ENCODE data around the gene SMIM27. TPM values are rescaled to one million over a fixed set of nuclear protein-coding genes. Genes with fewer than 3 reads are reported as not detected.

Gene SMIM27
- total RNA-seq, 1 experiment from 2014 or later, result 15.7 TPM

DNA sequence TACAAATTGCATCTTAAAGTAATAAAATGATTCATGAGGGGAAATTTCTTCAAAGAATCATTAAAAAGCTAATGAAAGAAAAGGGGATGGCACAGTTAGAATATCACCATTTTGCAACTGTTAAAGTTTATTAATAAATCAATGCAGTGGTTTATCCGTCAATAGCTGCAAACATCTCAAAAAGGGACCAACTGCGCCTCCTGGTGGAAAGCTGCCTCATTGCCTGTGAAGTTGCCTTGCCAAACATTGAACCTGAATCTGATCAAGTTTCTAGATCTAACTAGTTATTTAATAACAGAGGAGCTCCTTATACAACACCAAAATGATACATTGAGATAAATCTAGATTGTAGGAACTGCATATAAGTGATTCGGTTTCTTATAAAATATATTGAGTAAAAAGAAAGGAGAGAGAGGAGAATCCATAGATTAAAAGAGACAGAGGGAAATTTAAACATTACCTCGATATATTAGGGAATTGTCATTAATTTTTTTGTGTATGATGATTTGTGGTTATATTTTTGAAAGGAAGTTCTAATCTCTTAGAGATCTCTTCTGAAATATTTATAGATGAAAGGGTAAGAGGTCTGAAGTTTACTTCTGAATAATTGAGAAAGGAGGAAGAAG, 27.7 kb downstream of the SMIM27 start:
- DNase-seq, result peak; percentile 59

More for the DNA sequence above, 27.7 kb downstream of the SMIM27 start:
- no peak overlapping the region for H3K14ac ChIP-seq (ENCODE audit: insufficient read depth, low read length)
- no peak overlapping the region for H4K5ac ChIP-seq (ENCODE audit: insufficient read length, low read depth, low read length)
- H3K27me3 Mint-ChIP-seq (ENCODE audit: low read depth), result peaks cover 1% of the 10 kb centered on the region; the same call in 1 of the 2 replicates
- no peaks in the 10 kb centered on the region for H3K27me3 ChIP-seq (ENCODE audit: insufficient read depth, low read length)
- H3K4me2 ChIP-seq (ENCODE audit: insufficient read depth, insufficient read length, low read length), result no peak overlapping the region
- no peak overlapping the region for H2BK20ac ChIP-seq (ENCODE audit: low read depth, low read length, poor library complexity, severe bottlenecking)
- no peaks in the 10 kb centered on the region for H4K20me1 ChIP-seq (ENCODE audit: control insufficient read depth, insufficient read depth, insufficient read length)
- no peak overlapping the region for H2BK5ac ChIP-seq (ENCODE audit: insufficient read length, low read length)
- no peak overlapping the region for H3K27ac ChIP-seq (ENCODE audit: insufficient read length, low read depth, low read length)
- H2BK15ac ChIP-seq (ENCODE audit: low read depth, low read length), result no peak overlapping the region
- no peaks in the 10 kb centered on the region for H3K9me3 Mint-ChIP-seq
- no peaks in the 10 kb centered on the region for H3K9me3 ChIP-seq (ENCODE audit: control insufficient read depth, low read depth, low read length)
- H4K91ac ChIP-seq (ENCODE audit: insufficient read length, low read depth, low read length), result no peak overlapping the region
- H3K27ac Mint-ChIP-seq, result no peak overlapping the region; a peak in 1 of 7 replicates
- H3K23ac ChIP-seq (ENCODE audit: insufficient read length, low read depth, low read length), result no peak overlapping the region
- no peaks in the 10 kb centered on the region for H3K23me2 ChIP-seq (ENCODE audit: insufficient read length, low read depth, low read length, poor library complexity, severe bottlenecking)
- no peak overlapping the region for H2BK120ac ChIP-seq (ENCODE audit: low read depth, low read length, poor library complexity, severe bottlenecking)
- no peak overlapping the region for H3K4ac ChIP-seq (ENCODE audit: low read depth, low read length)
- H3K4me1 ChIP-seq (ENCODE audit: insufficient read depth, low read length), result peaks cover 3% of the 10 kb centered on the region; the same call in 1 of the 2 replicates
- no peak overlapping the region for H4K8ac ChIP-seq (replicated peaks; ENCODE audit: insufficient read length, low read depth, low read length)
- no peak overlapping the region for H2AK5ac ChIP-seq (ENCODE audit: insufficient read length, low read length)
- H3T11ph ChIP-seq (ENCODE audit: low read length), result no peak overlapping the region
- no peak overlapping the region for H3K56ac ChIP-seq (ENCODE audit: insufficient read length, low read depth, low read length)
- no peak overlapping the region for H3K18ac ChIP-seq (ENCODE audit: insufficient read length, low read depth, low read length)
- WGBS (ENCODE audit: extremely low coverage, insufficient read length, low lambda C conversion rate), result 100% methylated on average over 1 of the region's 4 CpGs
- TF ChIP-seq, protein P1, sequence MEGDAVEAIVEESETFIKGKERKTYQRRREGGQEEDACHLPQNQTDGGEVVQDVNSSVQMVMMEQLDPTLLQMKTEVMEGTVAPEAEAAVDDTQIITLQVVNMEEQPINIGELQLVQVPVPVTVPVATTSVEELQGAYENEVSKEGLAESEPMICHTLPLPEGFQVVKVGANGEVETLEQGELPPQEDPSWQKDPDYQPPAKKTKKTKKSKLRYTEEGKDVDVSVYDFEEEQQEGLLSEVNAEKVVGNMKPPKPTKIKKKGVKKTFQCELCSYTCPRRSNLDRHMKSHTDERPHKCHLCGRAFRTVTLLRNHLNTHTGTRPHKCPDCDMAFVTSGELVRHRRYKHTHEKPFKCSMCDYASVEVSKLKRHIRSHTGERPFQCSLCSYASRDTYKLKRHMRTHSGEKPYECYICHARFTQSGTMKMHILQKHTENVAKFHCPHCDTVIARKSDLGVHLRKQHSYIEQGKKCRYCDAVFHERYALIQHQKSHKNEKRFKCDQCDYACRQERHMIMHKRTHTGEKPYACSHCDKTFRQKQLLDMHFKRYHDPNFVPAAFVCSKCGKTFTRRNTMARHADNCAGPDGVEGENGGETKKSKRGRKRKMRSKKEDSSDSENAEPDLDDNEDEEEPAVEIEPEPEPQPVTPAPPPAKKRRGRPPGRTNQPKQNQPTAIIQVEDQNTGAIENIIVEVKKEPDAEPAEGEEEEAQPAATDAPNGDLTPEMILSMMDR (conservative IDR thresholded peaks at IDR 0.05), result peak; percentile 95
- H3K79me2 ChIP-seq (ENCODE audit: insufficient read depth, low read length), result no peaks in the 10 kb centered on the region
- no peak overlapping the region for H3K9ac ChIP-seq (ENCODE audit: extremely low read depth, insufficient read length, low read length)
- H2BK12ac ChIP-seq (ENCODE audit: insufficient read length, low read depth, low read length), result no peak overlapping the region
- peaks cover 3 to 10% of the 10 kb centered on the region in 2 experiments; a peak in 3 of 4 replicates for H3K4me1 Mint-ChIP-seq
- H3K4me3 Mint-ChIP-seq, result no peak overlapping the region
- no peaks in the 10 kb centered on the region for H3K36me3 Mint-ChIP-seq (ENCODE audit: insufficient read depth in 1 of 3, low read depth in 3 of 3)
- H3K79me1 ChIP-seq (ENCODE audit: insufficient read depth, low read depth, low read length, poor library complexity, severe bottlenecking), result no peaks in the 10 kb centered on the region
- H2AFZ ChIP-seq (ENCODE audit: low read length), result no peak overlapping the region
